Activated CD4-positive, alpha-beta memory T cell treated with anti-CD3 and anti-CD28 coated beads, Interleukin-2, amount 10 ng/mL, durations not matched to agents 7 days and 5 days (primary cell): ENCODE results near the gene CASTOR1. TPM values are rescaled to one million over a fixed set of nuclear protein-coding genes. Genes with fewer than 3 reads are reported as not detected.
A peak's percentile ranks its signal among the peaks of the same experiment; 100 is the strongest.

ENCODE experiments used
- CTCF ChIA-PET: fragments of 350-600 bp; sonication (Branson Sonifier 250); formaldehyde crosslinking; loops from one replicate; lab custom pipeline; 2021; ENCODE audit warnings: antibody characterized with exemption, inconsistent platforms; lab: Charles Lee
- POLR2A ChIA-PET: fragments of 350-600 bp; sonication (Branson Sonifier 250); formaldehyde crosslinking; loops from one replicate; lab custom pipeline; 2021; ENCODE audit warnings: antibody characterized with exemption; lab: Charles Lee
- DNase-seq: peaks from one replicate; pipeline ENCODE4 v3.0.0-alpha.2; 2020
- H3K27ac Mint-ChIP-seq: one replicate; pipeline ENCODE4 v1.8.0; 2021; ENCODE audit warnings: mild to moderate bottlenecking, mixed read lengths
- H3K27me3 Mint-ChIP-seq: one replicate; pipeline ENCODE4 v1.8.0; 2021; ENCODE audit warnings: mixed read lengths
- H3K36me3 Mint-ChIP-seq: one replicate; pipeline ENCODE4 v1.8.0; 2021; ENCODE audit warnings: low read depth, mixed read lengths
- H3K4me1 Mint-ChIP-seq: one replicate; pipeline ENCODE4 v1.8.0; 2021; ENCODE audit warnings: mixed read lengths
- H3K4me3 Mint-ChIP-seq: one replicate; pipeline ENCODE4 v1.8.0; 2021; ENCODE audit warnings: mild to moderate bottlenecking, mixed read lengths
- H3K9me3 Mint-ChIP-seq: one replicate; pipeline ENCODE4 v1.8.0; 2021; ENCODE audit warnings: mixed read lengths
- total RNA-seq, 2 experiments: library from RNA; stranded (reverse); gene quantifications; one replicate each; pipeline ENCODE4 v1.2.3, GENCODE V29; 2021

Gene CASTOR1
- total RNA-seq, 2 experiments from 2014 or later = 14.2 to 14.6 TPM

- POLR2A ChIA-PET = interaction anchor here (0.6 to 16.4 kb wide), 26 partner anchors 11 to 183 kb away, joined by 3 to 253 read pairs (median 5); partner anchors contain the start of genes CCDC157, OSM, RNF215 and SF3A1
- Mint-ChIP-seq H3K4me1 (peaks cover 77% of the 10 kb centered on the region), H3K4me3 (peak overlapping the region; percentile 77), H3K27me3 (no peaks in the 10 kb centered on the region), H3K36me3 (peaks cover 19% of the 10 kb centered on the region), H3K9me3 (no peaks in the 10 kb centered on the region), H3K27ac (peak overlapping the region; percentile 66)
- peak; percentile 91 for DNase-seq
- CTCF ChIA-PET = interaction anchor here (0.6 to 10.7 kb wide), 56 partner anchors 9 to 607 kb away, joined by 3 to 185 read pairs (median 7); partner anchors contain the start of genes CCDC157, LIF, MTFP1 and OSM
These were observed 1.5 kb downstream of the CASTOR1 start for GRCh38 chr22:30287648-30288418.

- ChIA-PET POLR2A (interaction anchor here (0.6 to 16.4 kb wide), 16 partner anchors 14 to 182 kb away, joined by 3 to 253 read pairs (median 12); partner anchors contain the start of genes CCDC157, OSM, RNF215 and SF3A1), CTCF (interaction anchor here (0.7 to 10.7 kb wide), 52 partner anchors 10 to 363 kb away, joined by 3 to 185 read pairs (median 10); partner anchors contain the start of genes CCDC157, LIF, MTFP1 and OSM)
- peaks cover 17% of the 10 kb centered on the region for H3K36me3 Mint-ChIP-seq
- no peaks in the 10 kb centered on the region for H3K27me3 Mint-ChIP-seq
- peaks cover 85% of the 10 kb centered on the region for H3K4me1 Mint-ChIP-seq
- peak overlapping the region; percentile 62 for H3K27ac Mint-ChIP-seq
- no peaks in the 10 kb centered on the region for H3K9me3 Mint-ChIP-seq
- DNase-seq = peak; percentile 90
- no peak overlapping the region for H3K4me3 Mint-ChIP-seq
These were observed 2.3 kb downstream of the CASTOR1 start for GRCh38 chr22:30286813-30287647.

- H3K36me3 Mint-ChIP-seq = peaks cover 14% of the 10 kb centered on the region
- no peak overlapping the region for H3K27ac Mint-ChIP-seq
- POLR2A ChIA-PET = interaction anchor here (1.0 to 16.4 kb wide), 5 partner anchors 10 to 181 kb away, joined by 3 to 253 read pairs (median 3); partner anchors contain the start of gene OSM
- H3K27me3 Mint-ChIP-seq = no peaks in the 10 kb centered on the region
- CTCF ChIA-PET = interaction anchor here (0.7 to 10.7 kb wide), 10 partner anchors 18 to 198 kb away, joined by 3 to 119 read pairs (median 8); partner anchors contain the start of genes LIF, OSM and RNF215
- no peak for DNase-seq
- H3K4me1 Mint-ChIP-seq = peaks cover 83% of the 10 kb centered on the region
- no peaks in the 10 kb centered on the region for H3K9me3 Mint-ChIP-seq
- H3K4me3 Mint-ChIP-seq = no peak overlapping the region
These were observed 3.0 kb downstream of the CASTOR1 start for GRCh38 chr22:30286331-30286730.

- peaks cover 79% of the 10 kb centered on the region for H3K4me1 Mint-ChIP-seq
- H3K27me3 Mint-ChIP-seq = no peaks in the 10 kb centered on the region
- no peak overlapping the region for H3K4me3 Mint-ChIP-seq
- no peak for DNase-seq
- H3K27ac Mint-ChIP-seq = no peak overlapping the region
- ChIA-PET CTCF (interaction anchor here (0.7 to 10.7 kb wide), 10 partner anchors 17 to 179 kb away, joined by 3 to 119 read pairs (median 4); partner anchors contain the start of genes LIF, OSM and RNF215), POLR2A (interaction anchor here (1.0 to 16.4 kb wide), 5 partner anchors 10 to 181 kb away, joined by 3 to 253 read pairs (median 3); partner anchors contain the start of gene OSM)
- no peaks in the 10 kb centered on the region for H3K9me3 Mint-ChIP-seq
- H3K36me3 Mint-ChIP-seq = peaks cover 14% of the 10 kb centered on the region
These were observed 3.5 kb downstream of the CASTOR1 start for GRCh38 chr22:30285846-30286200.

GRCh38 chr22:30285176-30285845 is 4.0 kb downstream of the CASTOR1 start:
- ChIA-PET CTCF (interaction anchor here (0.7 to 10.7 kb wide), 11 partner anchors 17 to 179 kb away, joined by 3 to 119 read pairs (median 4); partner anchors contain the start of genes LIF, OSM and RNF215), POLR2A (interaction anchor here (1.0 to 16.4 kb wide), 5 partner anchors 9 to 180 kb away, joined by 3 to 253 read pairs (median 3); partner anchors contain the start of gene OSM)
- H3K9me3 Mint-ChIP-seq = no peaks in the 10 kb centered on the region
- peaks cover 14% of the 10 kb centered on the region for H3K36me3 Mint-ChIP-seq
- no peak overlapping the region for H3K4me3 Mint-ChIP-seq
- no peak for DNase-seq
- peak overlapping the region; percentile 32 for H3K27ac Mint-ChIP-seq
- peaks cover 76% of the 10 kb centered on the region for H3K4me1 Mint-ChIP-seq
- no peaks in the 10 kb centered on the region for H3K27me3 Mint-ChIP-seq

- Mint-ChIP-seq H3K4me1 (peaks cover 73% of the 10 kb centered on the region), H3K27me3 (no peaks in the 10 kb centered on the region), H3K4me3 (peak overlapping the region; percentile 70), H3K9me3 (no peaks in the 10 kb centered on the region), H3K36me3 (peaks cover 16% of the 10 kb centered on the region), H3K27ac (peak overlapping the region; percentile 73)
- no peak for DNase-seq
- CTCF ChIA-PET = interaction anchor here (0.6 to 10.7 kb wide), 8 partner anchors 16 to 178 kb away, joined by 3 to 119 read pairs (median 12); partner anchors contain the start of genes OSM and RNF215
- POLR2A ChIA-PET = interaction anchor here (0.7 to 16.4 kb wide), 3 partner anchors 18 to 139 kb away, joined by 3 to 253 read pairs (median 3); partner anchors contain the start of gene OSM
These were observed 4.6 kb downstream of the CASTOR1 start for GRCh38 chr22:30284666-30285065.

GRCh38 chr22:30284172-30284571 is 5.1 kb downstream of the CASTOR1 start:
- H3K4me3 Mint-ChIP-seq = peak overlapping the region; percentile 70
- peak overlapping the region; percentile 73 for H3K27ac Mint-ChIP-seq
- H3K27me3 Mint-ChIP-seq = no peaks in the 10 kb centered on the region
- CTCF ChIA-PET = interaction anchor here (0.6 to 10.7 kb wide), 8 partner anchors 15 to 178 kb away, joined by 3 to 119 read pairs (median 12); partner anchors contain the start of genes OSM and RNF215
- DNase-seq = no peak
- no peaks in the 10 kb centered on the region for H3K9me3 Mint-ChIP-seq
- H3K36me3 Mint-ChIP-seq = peaks cover 21% of the 10 kb centered on the region
- POLR2A ChIA-PET = interaction anchor here (0.7 to 16.4 kb wide), 5 partner anchors 10 to 72 kb away, joined by 3 to 253 read pairs (median 6); partner anchors contain the start of genes CCDC157, OSM and SF3A1
- peaks cover 75% of the 10 kb centered on the region for H3K4me1 Mint-ChIP-seq

GRCh38 chr22:30283342-30283741 is 6.0 kb downstream of the CASTOR1 start:
- Mint-ChIP-seq H3K4me3 (peak overlapping the region; percentile 70), H3K27ac (peak overlapping the region; percentile 83), H3K27me3 (no peaks in the 10 kb centered on the region), H3K4me1 (peaks cover 79% of the 10 kb centered on the region), H3K9me3 (no peaks in the 10 kb centered on the region), H3K36me3 (peaks cover 27% of the 10 kb centered on the region)
- ChIA-PET CTCF (interaction anchor here (0.5 to 10.7 kb wide), 9 partner anchors 15 to 347 kb away, joined by 3 to 119 read pairs (median 4); partner anchors contain the start of genes OSM and RNF215), POLR2A (interaction anchor here (1.0 to 16.4 kb wide), 8 partner anchors 11 to 141 kb away, joined by 3 to 253 read pairs (median 4); partner anchors contain the start of genes CCDC157, OSM, SEC14L2 and SF3A1)
- no peak for DNase-seq

- Mint-ChIP-seq H3K36me3 (peaks cover 34% of the 10 kb centered on the region), H3K27me3 (no peaks in the 10 kb centered on the region), H3K9me3 (no peaks in the 10 kb centered on the region), H3K4me3 (peak overlapping the region; percentile 70), H3K27ac (peak overlapping the region; percentile 83), H3K4me1 (peaks cover 79% of the 10 kb centered on the region)
- no peak for DNase-seq
- ChIA-PET POLR2A (interaction anchor here (1.0 to 16.4 kb wide), 7 partner anchors 16 to 142 kb away, joined by 3 to 253 read pairs (median 3); partner anchors contain the start of genes CCDC157, OSM, SEC14L2 and SF3A1), CTCF (interaction anchor here (0.6 to 10.7 kb wide), 7 partner anchors 14 to 176 kb away, joined by 3 to 119 read pairs (median 20); partner anchors contain the start of genes OSM and RNF215)
These were observed 6.7 kb downstream of the CASTOR1 start for GRCh38 chr22:30282616-30283046.

- Mint-ChIP-seq H3K27ac (no peak overlapping the region), H3K4me1 (peaks cover 80% of the 10 kb centered on the region), H3K27me3 (no peaks in the 10 kb centered on the region), H3K36me3 (peaks cover 40% of the 10 kb centered on the region), H3K9me3 (no peaks in the 10 kb centered on the region), H3K4me3 (no peak overlapping the region)
- DNase-seq = no peak
- CTCF ChIA-PET = interaction anchor here (1.2 to 1.9 kb wide), 4 partner anchors 12 to 172 kb away, joined by 3 to 7 read pairs (median 5); no protein-coding TSS in a partner anchor
- POLR2A ChIA-PET = interaction anchor here (16.4 kb wide), 1 partner anchor 14 kb away, joined by 253 read pairs; the partner anchor contains the start of gene OSM
These were observed 8.8 kb downstream of the CASTOR1 start for GRCh38 chr22:30280505-30280904.

GRCh38 chr22:30279932-30280331 is 9.4 kb downstream of the CASTOR1 start:
- H3K27ac Mint-ChIP-seq = no peak overlapping the region
- POLR2A ChIA-PET = interaction anchor here (0.8 to 16.4 kb wide), 3 partner anchors 11 to 19 kb away, joined by 3 to 253 read pairs (median 7); partner anchors contain the start of gene OSM
- peak overlapping the region; percentile 31 for H3K4me3 Mint-ChIP-seq
- no peak for DNase-seq
- H3K27me3 Mint-ChIP-seq = no peaks in the 10 kb centered on the region
- H3K9me3 Mint-ChIP-seq = no peaks in the 10 kb centered on the region
- peaks cover 43% of the 10 kb centered on the region for H3K36me3 Mint-ChIP-seq
- H3K4me1 Mint-ChIP-seq = peaks cover 80% of the 10 kb centered on the region
- CTCF ChIA-PET = interaction anchor here (1.2 to 1.9 kb wide), 3 partner anchors 11 to 172 kb away, joined by 3 to 7 read pairs (median 6); no protein-coding TSS in a partner anchor
